Endodermal cell (in vitro differentiated cells): Measurements from ENCODE around the gene PSMB10. TPM values are rescaled to one million over a fixed set of nuclear protein-coding genes. Genes with fewer than 3 reads are reported as not detected.
A peak's percentile ranks its signal among the peaks of the same experiment; 100 is the strongest.

Experiments used
- DNase-seq: peaks from one replicate; pipeline ENCODE4 v3.0.0-alpha.2; 2017
- H3K27ac ChIP-seq: 2 replicates; pipeline ENCODE4 v1.5.1; 2013; ENCODE audit warnings: mild to moderate bottlenecking, low read depth, low read length, moderate library complexity
- H3K27me3 ChIP-seq: 2 replicates; pipeline ENCODE4 v1.6.1; 2013; ENCODE audit warnings: mild to moderate bottlenecking, low read length, moderate library complexity; ENCODE audit not compliant: insufficient read depth, control insufficient read depth, poor library complexity, severe bottlenecking
- H3K36me3 ChIP-seq: 2 replicates; pipeline ENCODE4 v1.7.0; 2013; ENCODE audit warnings: mild to moderate bottlenecking, low read length, moderate library complexity; ENCODE audit not compliant: control insufficient read depth, insufficient read depth
- H3K4me1 ChIP-seq: one replicate; pipeline ENCODE4 v1.7.0; 2013; ENCODE audit warnings: low read length; ENCODE audit not compliant: control insufficient read depth, insufficient read depth
- H3K4me3 ChIP-seq: 2 replicates; pipeline ENCODE4 v1.5.1; 2013; ENCODE audit warnings: mild to moderate bottlenecking, low read length, moderate library complexity
- H3K9ac ChIP-seq: 2 replicates; pipeline ENCODE4 v1.6.1; 2013; ENCODE audit warnings: mild to moderate bottlenecking, low read length, moderate library complexity; ENCODE audit not compliant: poor library complexity, severe bottlenecking; ENCODE audit errors: extremely low read depth
- H3K9me3 ChIP-seq: 2 replicates; pipeline ENCODE4 v1.6.1; 2013; ENCODE audit warnings: mild to moderate bottlenecking, low read length, moderate library complexity; ENCODE audit not compliant: control insufficient read depth
- H3K27ac Mint-ChIP-seq: 2 replicates; pipeline ENCODE4 v1.8.0; 2020; ENCODE audit warnings: mixed read lengths
- H3K27me3 Mint-ChIP-seq: 2 replicates; pipeline ENCODE4 v1.8.0; 2021; ENCODE audit warnings: mild to moderate bottlenecking, mixed read lengths; ENCODE audit not compliant: insufficient read depth
- H3K36me3 Mint-ChIP-seq: 2 replicates; pipeline ENCODE4 v1.8.0; 2020; ENCODE audit warnings: low read depth, mixed read lengths
- H3K4me1 Mint-ChIP-seq: 2 replicates; pipeline ENCODE4 v1.8.0; 2020; ENCODE audit warnings: mixed read lengths
- H3K4me3 Mint-ChIP-seq: 2 replicates; pipeline ENCODE4 v1.8.0; 2020; ENCODE audit warnings: mild to moderate bottlenecking, moderate library complexity, mixed read lengths
- H3K9me3 Mint-ChIP-seq: 2 replicates; pipeline ENCODE4 v1.8.0; 2020; ENCODE audit warnings: mild to moderate bottlenecking, mixed read lengths
- CTCF ChIP-seq: fragments of 200-600 bp; sonication (generic); conservative IDR thresholded peaks from 2 replicates; pipeline ENCODE4 v1.5.0; 2021; ENCODE audit warnings: antibody characterized with exemption, mild to moderate bottlenecking
- WGBS, 2 experiments: methylation state at CpG; one replicate each; pipeline versions ENCODE4 v1.1.5 to v1.1.7; 2013; ENCODE audit warnings: missing lambda C conversion rate in 2 of 2, mixed read lengths in 1 of 2; ENCODE audit not compliant: insufficient coverage in 1 of 2, insufficient read length in 1 of 2; 5-methylcytosine and 5-hydroxymethylcytosine counted together
- total RNA-seq, 2 donors: library from RNA; stranded (reverse); fragmentation: NEBNext Ultra II Directional in 1 of 2; extraction: Animal tissue kit (Norgen Biotek cat#: 25700) in 1 of 2; gene quantifications; 2 replicates in 1 of 2; 3 replicates in 1 of 2; pipeline ENCODE4 v1.2.1, GENCODE V29; 2021

PSMB10 gene
- total RNA-seq, 2 donors from 2014 or later: 15.5 to 16.5 TPM

- TF ChIP-seq CTCF: no peak
- Histone ChIP-seq H3K9me3 (no peaks in the 10 kb centered on the region), H3K36me3 (no peaks in the 10 kb centered on the region), H3K9ac (no peak overlapping the region), H3K27ac (no peak overlapping the region), H3K4me1 (no peaks in the 10 kb centered on the region), H3K4me3 (no peak overlapping the region), H3K27me3 (no peaks in the 10 kb centered on the region)
- H3K27me3 Mint-ChIP-seq: no peaks in the 10 kb centered on the region
- 97 to 100% methylated on average over 3 of the region's 3 CpGs for WGBS, 2 experiments
- H3K4me3 Mint-ChIP-seq: no peak overlapping the region
- H3K4me1 Mint-ChIP-seq: peaks cover 16% of the 10 kb centered on the region
- H3K36me3 Mint-ChIP-seq: no peaks in the 10 kb centered on the region
- H3K27ac Mint-ChIP-seq: no peak overlapping the region
- DNase-seq: no peak
- H3K9me3 Mint-ChIP-seq: no peaks in the 10 kb centered on the region
Measured at GRCh38 chr16:67897231-67897630, 39.4 kb downstream of the PSMB10 start.

GRCh38 chr16:67893743-67894399, 42.8 kb downstream of the PSMB10 start:
- Mint-ChIP-seq H3K36me3 (no peaks in the 10 kb centered on the region), H3K9me3 (no peaks in the 10 kb centered on the region), H3K4me1 (peaks cover 16% of the 10 kb centered on the region), H3K4me3 (peak overlapping the region; percentile 96), H3K27ac (peak overlapping the region; percentile 99), H3K27me3 (no peaks in the 10 kb centered on the region)
- 39 to 41% methylated on average over 14 of the region's 14 CpGs for WGBS, 2 experiments
- no peaks in the 10 kb centered on the region for H3K36me3 ChIP-seq
- peak overlapping the region; percentile 85 for H3K27ac ChIP-seq
- DNase-seq: no peak
- H3K9me3 ChIP-seq: no peaks in the 10 kb centered on the region
- TF ChIP-seq CTCF: no peak
- H3K9ac ChIP-seq: peak overlapping the region; percentile 99
- no peaks in the 10 kb centered on the region for H3K27me3 ChIP-seq
- H3K4me1 ChIP-seq: no peaks in the 10 kb centered on the region
- peak overlapping the region; percentile 91 for H3K4me3 ChIP-seq

GRCh38 chr16:67892899-67893742, 43.5 kb downstream of the PSMB10 start, which contains the start of gene PSKH1:
Gene PSKH1, plus strand, starts transcription at chr16:67893254. Its CDS starts 15,496 bp downstream, at chr16:67908750.
- H3K4me1 Mint-ChIP-seq: peaks cover 19% of the 10 kb centered on the region
- H3K27ac Mint-ChIP-seq: peak within 1 kb of the TSS; percentile 99
- Histone ChIP-seq H3K9me3 (no peaks in the 10 kb centered on the region), H3K36me3 (no peaks in the 10 kb centered on the region), H3K27me3 (no peaks in the 10 kb centered on the region), H3K4me1 (no peaks in the 10 kb centered on the region), H3K4me3 (peak within 1 kb of the TSS; percentile 91), H3K9ac (peak within 1 kb of the TSS; percentile 99), H3K27ac (peak within 1 kb of the TSS; percentile 85)
- 0% methylated on average over 34 to 90 of the region's 90 CpGs for WGBS, 2 experiments
- peak; percentile 99 for DNase-seq
- H3K27me3 Mint-ChIP-seq: no peaks in the 10 kb centered on the region
- no peaks in the 10 kb centered on the region for H3K9me3 Mint-ChIP-seq
- no peaks in the 10 kb centered on the region for H3K36me3 Mint-ChIP-seq
- H3K4me3 Mint-ChIP-seq: peak within 1 kb of the TSS; percentile 96
- no peak for TF ChIP-seq CTCF
